Posterior vena cava (tissue), 2 donors: Measurements from ENCODE around the gene NHP2. TPM values are rescaled to one million over a fixed set of nuclear protein-coding genes. Genes with fewer than 3 reads are reported as not detected.

Experiments
- DNase-seq: peaks from one replicate; pipeline ENCODE4 v3.0.0-alpha.2; 2020; ENCODE audit warnings: low spot score
- intact Hi-C, 2 donors: fragments of 100-400 bp; cut with DNase I; formaldehyde crosslinking; loops; one replicate each; pipeline versions ENCODE4 v1.14.1 to v1.14.2; 2022 to 2023
- total RNA-seq, 2 donors: library from RNA; stranded (reverse); fragmentation: NEBNext Ultra II Directional; extraction: Animal tissue kit (Norgen Biotek cat#: 25700); gene quantifications; one replicate each; pipeline ENCODE4 v1.2.1, GENCODE V29; 2021
- donor health status: DM: yes; HTN: yes; CAD: no.
- donor health status: DM: yes; HTN: yes; CAD: no.

Gene NHP2
- total RNA-seq, 2 donors from 2014 or later: 73.9 to 87.3 TPM

GRCh38 chr5:178180141-178180863 lies 26.6 kb upstream of the NHP2 start:
- intact Hi-C loops: no loop called here
- no peak for DNase-seq

DNA sequence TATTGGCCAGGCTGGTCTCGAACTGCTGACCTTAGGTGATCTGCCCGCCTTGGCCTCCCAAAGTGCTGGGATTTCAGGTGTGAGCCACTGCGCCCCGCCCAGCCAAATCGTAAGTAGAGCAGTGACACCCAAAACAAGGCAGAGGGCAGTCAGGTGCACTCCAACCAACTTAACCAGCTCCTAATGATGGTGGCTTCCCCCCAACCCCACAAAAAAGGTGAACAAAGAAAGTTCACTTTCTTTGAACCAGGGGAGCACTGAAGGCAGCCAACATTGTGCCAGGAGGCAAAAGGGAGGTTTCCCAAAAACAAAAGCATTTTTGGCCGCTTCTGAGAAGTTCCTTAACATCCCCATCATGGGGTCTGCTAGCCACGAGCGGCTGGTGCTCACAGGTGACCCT lies 23.9 kb upstream of the NHP2 start:
- DNase-seq: no peak
- intact Hi-C loops: no loop called here

GRCh38 chr5:178176791-178177190 lies 23.1 kb upstream of the NHP2 start:
- DNase-seq: no peak
- intact Hi-C loops: no loop called here

DNA sequence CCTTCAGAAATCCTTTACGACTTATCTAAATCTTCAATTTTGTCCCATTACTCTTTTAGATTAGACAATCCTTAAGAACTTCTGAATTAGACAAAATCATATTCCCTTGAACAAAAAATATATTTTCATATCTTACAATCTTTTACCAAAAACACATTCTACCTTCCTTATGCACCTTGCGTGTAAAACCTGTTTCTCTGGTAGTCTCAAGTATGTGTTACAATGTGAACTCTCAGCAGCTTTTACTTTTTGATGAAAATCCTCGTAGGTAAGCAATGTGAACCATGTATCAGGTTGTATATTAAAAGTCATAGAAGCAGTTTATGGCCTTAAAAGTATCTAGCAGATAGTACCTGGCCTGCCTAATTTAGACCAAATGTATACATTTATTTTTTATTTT lies 20.8 kb upstream of the NHP2 start:
- intact Hi-C loops: no loop called here

GRCh38 chr5:178170455-178170854 lies 16.8 kb upstream of the NHP2 start:
- no peak for DNase-seq
- intact Hi-C loops: no loop called here

More for the DNA sequence above, 20.8 kb upstream of the NHP2 start:
- DNase-seq: no peak

GRCh38 chr5:178165581-178165980 lies 11.9 kb upstream of the NHP2 start:
- no peak for DNase-seq
- intact Hi-C loops: no loop called here

GRCh38 chr5:178163772-178164735 lies 10.4 kb upstream of the NHP2 start:
- DNase-seq: peak; percentile 95
- intact Hi-C loops: loop anchor here (5.0 kb wide), 1 partner anchor 87 kb away; no protein-coding TSS in a partner anchor

- intact Hi-C loops: loop anchor here (5.0 kb wide), 1 partner anchor 85 kb away; no protein-coding TSS in a partner anchor
These were observed 8.8 kb upstream of the NHP2 start for GRCh38 chr5:178162481-178162880.

GRCh38 chr5:178160176-178160575 lies 6.5 kb upstream of the NHP2 start:
- no peak for DNase-seq
- intact Hi-C loops: loop anchor here (5.0 kb wide), 1 partner anchor 83 kb away; no protein-coding TSS in a partner anchor

More at GRCh38 chr5:178162481-178162880, 8.8 kb upstream of the NHP2 start:
- no peak for DNase-seq

DNA sequence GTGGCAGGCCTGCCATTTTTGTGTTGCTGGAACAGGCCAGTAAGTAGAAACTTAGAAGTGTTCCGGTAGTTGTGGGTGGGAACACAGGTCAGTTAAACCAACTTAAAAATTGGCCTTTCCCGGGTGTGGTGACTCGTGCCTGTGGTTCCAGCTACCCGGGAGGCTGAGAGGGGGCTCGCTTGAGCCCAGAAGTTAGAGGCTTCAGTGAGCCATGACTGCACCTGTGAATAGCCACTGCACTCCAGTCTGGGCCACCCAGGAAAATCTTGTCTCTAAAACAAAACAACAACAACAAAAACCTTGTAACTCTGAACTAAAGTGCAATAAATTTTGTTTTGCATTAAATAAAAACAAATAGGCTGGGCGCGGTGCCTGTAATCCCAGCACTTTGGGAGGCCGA lies 1.4 kb upstream of the NHP2 start:
- intact Hi-C loops: no loop called here
- DNase-seq: no peak

- no peak for DNase-seq
- intact Hi-C loops: no loop called here
These were observed 917 bp downstream of the NHP2 start for GRCh38 chr5:178152491-178153444.

DNA sequence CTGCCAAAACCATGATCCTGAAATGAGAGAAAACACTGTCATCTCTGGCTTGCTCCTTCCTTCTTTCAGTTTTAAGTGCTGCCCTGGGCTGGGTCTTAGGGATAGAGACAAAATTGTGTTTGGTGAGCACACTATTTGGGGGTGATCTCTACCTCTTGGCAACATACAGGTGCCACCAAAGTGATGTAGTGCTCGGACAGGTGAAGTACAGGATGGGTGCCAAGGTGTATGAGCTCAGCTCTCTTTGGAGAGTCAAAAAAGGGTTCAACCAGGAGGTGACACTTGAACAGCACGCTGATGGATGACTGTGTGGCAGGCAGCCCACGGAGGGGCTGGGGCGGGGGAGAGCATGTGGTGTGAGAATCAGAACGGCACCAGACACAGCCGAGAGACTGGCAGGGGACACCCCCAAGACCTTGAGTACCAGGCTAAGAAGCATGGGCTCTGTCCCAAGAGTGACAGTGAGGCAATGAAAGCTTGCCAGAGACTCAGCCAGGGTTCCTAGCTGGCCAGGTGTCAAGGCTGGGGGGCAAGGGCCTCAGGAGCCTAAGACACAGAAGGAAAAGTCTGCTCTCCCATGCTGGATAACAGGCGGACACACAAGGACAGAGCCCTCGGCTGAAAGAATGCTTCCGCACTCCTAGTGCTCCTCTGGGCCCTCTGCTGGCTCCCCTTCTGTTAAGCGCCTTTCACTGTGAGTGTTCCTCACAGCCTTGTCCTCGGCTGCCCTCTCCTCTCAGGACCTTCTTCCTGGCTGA lies 2.5 kb downstream of the NHP2 start:
- DNase-seq: no peak
- intact Hi-C loops: no loop called here

- no peak for DNase-seq
- intact Hi-C loops: no loop called here
These were observed 4.3 kb downstream of the NHP2 start for GRCh38 chr5:178149199-178149932.

GRCh38 chr5:178147406-178147805 lies 6.3 kb downstream of the NHP2 start:
- intact Hi-C loops: no loop called here
- DNase-seq: no peak

DNA sequence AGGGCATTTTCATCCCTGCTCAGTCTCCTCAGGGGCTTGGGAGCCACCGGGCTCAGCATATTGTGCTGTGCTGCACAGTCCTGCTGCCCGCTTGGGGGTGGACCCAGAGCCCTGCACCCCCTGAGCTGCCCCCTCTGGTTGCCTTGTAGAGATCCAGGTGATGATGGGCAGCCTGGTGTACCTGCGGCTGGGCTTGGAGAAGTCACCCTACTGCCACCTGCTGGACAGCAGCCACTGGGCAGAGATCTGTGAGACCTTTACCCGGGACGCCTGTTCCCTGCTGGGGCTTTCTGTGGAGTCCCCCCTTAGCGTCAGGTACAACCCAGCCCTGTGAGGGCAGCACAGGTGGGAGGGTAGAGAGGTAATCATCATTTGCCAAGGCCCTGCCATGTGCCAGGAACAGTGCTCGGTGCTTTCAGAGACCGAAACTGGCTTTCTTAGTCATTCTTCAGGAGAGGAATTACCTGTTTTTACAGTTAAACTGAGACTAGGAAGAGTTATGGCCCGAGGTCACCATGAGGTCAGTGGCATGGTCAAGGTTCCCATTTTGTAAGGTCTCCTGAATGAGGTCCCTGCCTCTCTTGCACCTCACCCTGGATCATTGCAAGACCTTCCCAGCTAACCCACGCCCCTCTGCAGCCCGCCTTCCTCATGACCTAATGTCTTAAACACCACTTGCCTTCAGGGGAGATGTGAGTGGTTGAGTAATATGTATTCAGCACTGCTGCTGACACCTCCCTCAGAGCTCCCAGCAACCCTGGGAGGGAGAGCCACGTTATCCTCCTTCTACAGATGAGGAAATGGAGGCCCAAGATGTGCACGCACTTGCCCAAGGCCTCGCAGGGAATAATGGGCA lies 7.5 kb downstream of the NHP2 start:
- no peak for DNase-seq
- intact Hi-C loops: no loop called here

- no peak for DNase-seq
- intact Hi-C loops: no loop called here
These were observed 9.8 kb downstream of the NHP2 start for GRCh38 chr5:178143901-178144300.

DNA sequence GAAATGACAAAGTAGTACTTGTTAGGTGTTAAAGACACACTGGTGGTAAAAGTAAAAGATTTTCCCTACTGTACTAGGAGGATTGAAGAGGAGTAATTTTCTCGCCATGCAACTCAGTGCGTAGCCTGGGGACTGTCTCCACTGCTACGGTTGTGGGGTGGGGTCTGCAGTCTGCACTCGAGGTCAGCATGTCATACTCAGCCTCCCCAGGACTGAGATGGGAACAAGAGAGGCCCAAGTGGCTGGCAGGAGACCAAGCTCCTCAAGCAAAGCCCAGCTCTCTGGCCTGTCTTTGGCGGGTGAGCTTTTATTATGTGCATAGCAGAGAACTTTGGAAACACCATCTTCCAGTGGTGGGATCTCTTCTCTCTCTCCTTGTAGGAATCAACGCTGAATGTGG lies 10.4 kb downstream of the NHP2 start:
- intact Hi-C loops: no loop called here
- no peak for DNase-seq
